MM.1S (cell line): ENCODE data around the gene POLR1D.

Experiments
- DNase-seq: peaks from one replicate; pipeline ENCODE4 v3.0.0-alpha.2; 2015
- H2AFZ ChIP-seq: fragments of 300-600 bp; sonication (generic); 2 replicates; pipeline ENCODE4 v1.6.0; 2016; ENCODE audit warnings: antibody characterized with exemption, low read length
- H3F3A ChIP-seq: fragments of 300-600 bp; sonication (generic); 2 replicates; pipeline ENCODE4 v1.6.1; 2016; ENCODE audit warnings: mild to moderate bottlenecking, antibody characterized with exemption, low read length, moderate library complexity, mixed read lengths; ENCODE audit not compliant: insufficient read depth
- H3K27ac ChIP-seq: fragments of 300-600 bp; sonication (generic); 2 replicates; pipeline ENCODE4 v1.5.1; 2016; ENCODE audit warnings: mild to moderate bottlenecking, low read length
- H3K27me3 ChIP-seq: fragments of 300-600 bp; sonication (generic); replicated peaks from 2 replicates; pipeline ENCODE4 v1.6.0; 2016; ENCODE audit warnings: low read length; ENCODE audit not compliant: insufficient read depth
- H3K36me3 ChIP-seq: fragments of 300-600 bp; sonication (generic); replicated peaks from 2 replicates; pipeline ENCODE4 v1.6.1; 2016; ENCODE audit warnings: mild to moderate bottlenecking, low read length, mixed read lengths; ENCODE audit not compliant: insufficient read depth
- H3K4me1 ChIP-seq: fragments of 300-600 bp; sonication (generic); 2 replicates; pipeline ENCODE4 v1.6.1; 2016; ENCODE audit warnings: low read length, mixed read lengths
- H3K4me2 ChIP-seq: fragments of 300-600 bp; sonication (generic); 2 replicates; pipeline ENCODE4 v1.6.0; 2016; ENCODE audit warnings: low read depth, low read length
- H3K4me3 ChIP-seq: fragments of 300-600 bp; sonication (generic); 2 replicates; pipeline ENCODE4 v1.5.1; 2016; ENCODE audit warnings: low read length, mixed read lengths
- H3K79me2 ChIP-seq: fragments of 300-600 bp; sonication (generic); 2 replicates; pipeline ENCODE4 v1.6.1; 2016; ENCODE audit warnings: mixed run types, low read length, mixed read lengths
- H3K9ac ChIP-seq: fragments of 300-600 bp; sonication (generic); 2 replicates; pipeline ENCODE4 v1.6.1; 2016; ENCODE audit warnings: low read length, mixed read lengths
- H3K9me2 ChIP-seq: fragments of 300-600 bp; sonication (generic); replicated peaks from 2 replicates; pipeline ENCODE4 v1.6.1; 2016; ENCODE audit warnings: mild to moderate bottlenecking, low read length, mixed read lengths; ENCODE audit not compliant: insufficient read depth
- H3K9me3 ChIP-seq: fragments of 300-600 bp; sonication (generic); replicated peaks from 2 replicates; pipeline ENCODE4 v1.6.1; 2016; ENCODE audit warnings: mild to moderate bottlenecking, low read length, mixed read lengths; ENCODE audit not compliant: insufficient read depth
- H4K20me1 ChIP-seq: fragments of 300-600 bp; sonication (generic); 2 replicates; pipeline ENCODE4 v1.6.1; 2016; ENCODE audit warnings: mild to moderate bottlenecking, low read length, moderate library complexity, mixed read lengths; ENCODE audit not compliant: insufficient read depth
- EZH2 ChIP-seq: fragments of 300-600 bp; sonication (generic); optimal IDR thresholded peaks from 2 replicates; pipeline ENCODE3; 2017; ENCODE audit warnings: low read depth, mild to moderate bottlenecking, antibody characterized with exemption, low read length, mixed read lengths
- EZH2phosphoT487 ChIP-seq: fragments of 300-600 bp; sonication (generic); IDR thresholded peaks from 2 replicates; pipeline ENCODE4 v1.6.1; 2018; ENCODE audit warnings: antibody characterized with exemption, low read length
- TF ChIP-seq, protein P1 (sequence below): fragments of 300-600 bp; sonication (generic); IDR thresholded peaks from 2 replicates; pipeline ENCODE4 v1.5.1; 2016; ENCODE audit warnings: antibody characterized with exemption, low read length, mixed read lengths

The POLR1D gene

DNA sequence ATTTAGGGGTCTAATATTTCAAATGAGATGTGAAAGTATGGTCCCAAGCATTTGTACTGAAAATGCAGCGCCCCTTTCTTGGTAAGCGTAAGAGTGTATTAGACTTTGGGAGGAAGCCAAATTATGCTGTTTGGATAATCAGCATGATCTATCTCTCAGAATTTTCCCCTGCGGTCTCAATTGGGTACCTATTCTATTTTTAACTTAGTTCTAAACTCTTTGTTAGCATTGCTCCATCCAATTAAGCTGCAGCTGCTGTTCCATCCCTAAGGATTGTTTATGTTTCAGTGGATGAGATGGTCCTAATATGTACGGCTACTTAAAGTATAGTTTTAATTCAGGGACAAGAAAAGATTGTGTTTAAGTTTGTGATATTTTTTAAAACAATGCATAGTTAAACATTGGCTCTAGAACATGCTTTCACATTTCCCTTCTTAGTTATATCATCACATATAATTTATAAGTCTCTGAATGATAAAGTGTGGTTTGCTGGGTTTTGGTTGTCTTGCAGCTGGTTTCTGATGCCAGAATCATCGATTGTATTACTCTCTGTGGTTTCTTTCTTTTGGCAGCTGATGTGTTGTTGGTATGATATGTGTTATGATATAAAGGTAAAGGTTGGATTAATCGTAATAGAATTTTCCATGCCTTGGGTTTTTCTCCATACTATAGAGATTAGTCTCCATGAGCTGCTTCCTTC is 15.0 kb downstream of the POLR1D start:
- H4K20me1 ChIP-seq = no peaks in the 10 kb centered on the region
- TF ChIP-seq EZH2 (no peak), EZH2phosphoT487 (no peak)
- TF ChIP-seq, protein P1, sequence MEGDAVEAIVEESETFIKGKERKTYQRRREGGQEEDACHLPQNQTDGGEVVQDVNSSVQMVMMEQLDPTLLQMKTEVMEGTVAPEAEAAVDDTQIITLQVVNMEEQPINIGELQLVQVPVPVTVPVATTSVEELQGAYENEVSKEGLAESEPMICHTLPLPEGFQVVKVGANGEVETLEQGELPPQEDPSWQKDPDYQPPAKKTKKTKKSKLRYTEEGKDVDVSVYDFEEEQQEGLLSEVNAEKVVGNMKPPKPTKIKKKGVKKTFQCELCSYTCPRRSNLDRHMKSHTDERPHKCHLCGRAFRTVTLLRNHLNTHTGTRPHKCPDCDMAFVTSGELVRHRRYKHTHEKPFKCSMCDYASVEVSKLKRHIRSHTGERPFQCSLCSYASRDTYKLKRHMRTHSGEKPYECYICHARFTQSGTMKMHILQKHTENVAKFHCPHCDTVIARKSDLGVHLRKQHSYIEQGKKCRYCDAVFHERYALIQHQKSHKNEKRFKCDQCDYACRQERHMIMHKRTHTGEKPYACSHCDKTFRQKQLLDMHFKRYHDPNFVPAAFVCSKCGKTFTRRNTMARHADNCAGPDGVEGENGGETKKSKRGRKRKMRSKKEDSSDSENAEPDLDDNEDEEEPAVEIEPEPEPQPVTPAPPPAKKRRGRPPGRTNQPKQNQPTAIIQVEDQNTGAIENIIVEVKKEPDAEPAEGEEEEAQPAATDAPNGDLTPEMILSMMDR = no peak

DNA sequence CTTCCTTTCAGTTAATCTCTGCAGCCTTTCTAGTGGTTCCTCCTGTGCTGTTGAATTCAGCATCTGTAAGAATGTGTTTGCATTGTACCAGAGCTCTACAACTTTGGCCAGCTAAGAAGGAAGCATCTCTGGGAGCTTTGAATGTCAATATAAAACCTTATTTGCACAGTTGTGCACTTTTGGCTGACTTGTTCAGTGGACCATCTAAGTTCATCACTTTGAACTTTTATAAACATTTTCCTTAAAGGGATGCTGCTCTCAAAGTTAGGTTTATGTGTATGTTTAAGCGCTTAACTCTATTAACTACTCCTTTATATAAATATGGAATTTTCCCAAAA is 15.6 kb downstream of the POLR1D start:
- Histone ChIP-seq H3K36me3 (no peaks in the 10 kb centered on the region), H4K20me1 (no peaks in the 10 kb centered on the region), H3K4me1 (no peaks in the 10 kb centered on the region), H2AFZ (no peak overlapping the region), H3K9me3 (no peaks in the 10 kb centered on the region), H3K9me2 (no peaks in the 10 kb centered on the region), H3K4me3 (no peak overlapping the region), H3K4me2 (no peak overlapping the region), H3K9ac (no peak overlapping the region), H3F3A (no peaks in the 10 kb centered on the region), H3K79me2 (peaks cover 74% of the 10 kb centered on the region), H3K27me3 (no peaks in the 10 kb centered on the region), H3K27ac (no peak overlapping the region)
- no peak for DNase-seq
- TF ChIP-seq EZH2 = no peak
- no peak for TF ChIP-seq EZH2phosphoT487
- TF ChIP-seq, protein P1 = no peak

More for the DNA sequence above, 15.0 kb downstream of the POLR1D start:
- Histone ChIP-seq H3K9ac (no peak overlapping the region), H3K27me3 (no peaks in the 10 kb centered on the region), H3K4me2 (no peak overlapping the region), H3K36me3 (no peaks in the 10 kb centered on the region), H3F3A (no peaks in the 10 kb centered on the region), H3K27ac (no peak overlapping the region), H3K9me2 (no peaks in the 10 kb centered on the region), H3K4me3 (no peak overlapping the region), H3K9me3 (no peaks in the 10 kb centered on the region), H3K79me2 (peaks cover 74% of the 10 kb centered on the region), H2AFZ (no peak overlapping the region), H3K4me1 (no peaks in the 10 kb centered on the region)
- DNase-seq = no peak

DNA sequence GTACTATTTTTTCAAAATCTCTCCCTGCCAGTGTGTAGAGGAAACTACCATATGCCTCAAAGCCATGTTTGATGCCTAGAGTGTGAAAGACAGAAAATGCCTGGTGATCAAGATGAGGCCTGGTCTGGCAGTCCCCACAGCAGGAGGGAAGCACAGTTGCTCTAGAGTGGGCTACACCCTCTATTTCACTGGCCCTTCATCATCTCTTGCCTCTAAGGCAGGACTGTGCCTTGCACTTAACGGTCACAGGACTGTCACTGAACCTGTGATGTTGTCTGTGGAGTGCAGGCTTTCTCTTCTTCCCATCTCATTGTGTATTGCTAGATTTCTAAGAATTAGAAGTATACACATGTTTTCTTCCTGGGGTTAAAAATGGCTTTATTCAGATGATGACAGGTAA is 16.3 kb downstream of the POLR1D start:
- TF ChIP-seq EZH2phosphoT487 (no peak), EZH2 (no peak)
- TF ChIP-seq, protein P1 = no peak
- H3K36me3 ChIP-seq = no peaks in the 10 kb centered on the region
- no peak overlapping the region for H3K27ac ChIP-seq
- no peaks in the 10 kb centered on the region for H3K9me2 ChIP-seq
- no peak overlapping the region for H3K4me2 ChIP-seq
- DNase-seq = no peak
- H3K9me3 ChIP-seq = no peaks in the 10 kb centered on the region
- no peaks in the 10 kb centered on the region for H3F3A ChIP-seq
- no peak overlapping the region for H2AFZ ChIP-seq
- H4K20me1 ChIP-seq = no peaks in the 10 kb centered on the region
- no peaks in the 10 kb centered on the region for H3K27me3 ChIP-seq
- H3K79me2 ChIP-seq = peaks cover 70% of the 10 kb centered on the region
- no peaks in the 10 kb centered on the region for H3K4me1 ChIP-seq
- H3K9ac ChIP-seq = no peak overlapping the region
- H3K4me3 ChIP-seq = no peak overlapping the region
